Activated gamma-delta T cell treated with anti-CD3 and anti-CD28 coated beads, Interleukin-2, amount 50 U/mL, for 16 hours (primary cell): Measurements from ENCODE around the gene CFD.
"Not testable (repeated sequence)": the region's sequence is repeated elsewhere in the genome, so short reads cannot be mapped to it uniquely, and the experiment has no call there.

ENCODE experiments used
- DNase-seq: peaks from one replicate; pipeline ENCODE4 v3.0.0-alpha.2; 2020; ENCODE audit warnings: low read depth

CFD gene

DNA sequence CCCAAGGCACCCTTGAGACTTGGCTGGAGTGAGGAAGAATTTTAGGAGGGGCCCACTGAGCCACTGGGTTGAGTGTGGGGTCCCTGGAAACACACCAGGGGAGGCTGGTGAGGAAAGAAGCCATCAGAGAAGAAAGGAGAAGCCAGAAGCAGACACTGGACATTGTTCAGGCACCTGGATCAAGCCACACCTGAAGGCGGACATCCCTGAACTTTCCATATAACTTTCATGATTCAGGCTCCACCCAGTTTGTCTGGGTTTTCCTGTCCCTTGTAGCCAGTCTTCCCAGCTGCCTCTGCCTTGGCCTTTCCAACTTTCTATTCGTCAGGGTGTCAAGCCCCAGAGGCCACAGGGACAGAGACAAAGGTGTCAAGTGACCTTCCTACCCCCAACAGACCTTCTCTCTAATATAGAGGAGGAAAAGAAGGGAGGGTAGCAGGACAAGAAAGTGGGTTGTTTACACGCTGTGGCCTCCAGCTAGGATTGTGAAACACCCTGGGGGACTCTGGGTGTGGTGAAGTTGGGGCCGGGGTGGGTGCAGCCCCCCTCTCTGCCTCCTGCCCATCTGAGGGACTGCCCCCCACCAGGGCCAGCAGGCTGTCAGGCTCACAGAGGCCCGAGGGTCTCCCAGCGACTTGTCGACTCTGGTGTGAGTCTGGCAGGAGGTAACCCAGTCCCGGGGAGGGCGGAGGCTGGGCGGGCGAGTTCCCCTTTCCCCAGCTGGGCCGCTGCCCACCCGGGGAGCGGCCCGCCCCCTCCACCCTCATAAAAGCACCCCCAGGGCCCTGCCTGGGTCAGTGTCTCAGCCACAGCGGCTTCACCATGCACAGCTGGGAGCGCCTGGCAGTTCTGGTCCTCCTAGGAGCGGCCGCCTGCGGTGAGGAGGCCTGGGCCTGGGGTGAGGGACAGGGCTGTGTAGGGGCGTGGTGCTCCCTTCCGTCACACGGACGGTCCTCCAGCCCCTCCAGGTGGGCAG, at the start of gene CFD:
Gene CFD (plus strand): TSS at position 797 of the 976 bp plus-strand sequence. CDS start 26 bp downstream, at position 823.
- DNase-seq: no peak

- no peak for DNase-seq
These were observed 49.2 kb upstream of the CFD start for GRCh38 chr19:810077-810855.

DNA sequence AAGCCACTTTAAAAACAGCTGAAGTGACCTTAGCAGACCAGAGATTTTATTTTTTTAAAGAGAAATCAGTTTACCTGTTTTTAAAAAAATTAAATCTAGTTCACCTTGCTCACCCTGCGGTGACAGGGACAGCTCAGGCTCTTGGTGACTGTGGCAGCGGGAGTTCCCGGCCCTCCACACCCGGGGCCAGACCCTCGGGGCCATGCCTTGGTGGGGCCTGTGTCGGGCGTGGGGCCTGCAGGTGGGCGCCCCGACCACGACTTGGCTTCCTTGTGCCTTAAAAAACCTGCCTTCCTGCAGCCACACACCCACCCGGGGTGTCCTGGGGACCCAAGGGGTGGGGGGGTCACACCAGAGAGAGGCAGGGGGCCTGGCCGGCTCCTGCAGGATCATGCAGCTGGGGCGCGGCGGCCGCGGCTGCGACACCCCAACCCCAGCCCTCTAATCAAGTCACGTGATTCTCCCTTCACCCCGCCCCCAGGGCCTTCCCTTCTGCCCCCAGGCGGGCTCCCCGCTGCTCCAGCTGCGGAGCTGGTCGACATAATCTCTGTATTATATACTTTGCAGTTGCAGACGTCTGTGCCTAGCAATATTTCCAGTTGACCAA, 48.5 kb upstream of the CFD start:
- DNase-seq: no peak

- no peak for DNase-seq
These were observed 47.9 kb upstream of the CFD start for GRCh38 chr19:811506-812048.

DNA sequence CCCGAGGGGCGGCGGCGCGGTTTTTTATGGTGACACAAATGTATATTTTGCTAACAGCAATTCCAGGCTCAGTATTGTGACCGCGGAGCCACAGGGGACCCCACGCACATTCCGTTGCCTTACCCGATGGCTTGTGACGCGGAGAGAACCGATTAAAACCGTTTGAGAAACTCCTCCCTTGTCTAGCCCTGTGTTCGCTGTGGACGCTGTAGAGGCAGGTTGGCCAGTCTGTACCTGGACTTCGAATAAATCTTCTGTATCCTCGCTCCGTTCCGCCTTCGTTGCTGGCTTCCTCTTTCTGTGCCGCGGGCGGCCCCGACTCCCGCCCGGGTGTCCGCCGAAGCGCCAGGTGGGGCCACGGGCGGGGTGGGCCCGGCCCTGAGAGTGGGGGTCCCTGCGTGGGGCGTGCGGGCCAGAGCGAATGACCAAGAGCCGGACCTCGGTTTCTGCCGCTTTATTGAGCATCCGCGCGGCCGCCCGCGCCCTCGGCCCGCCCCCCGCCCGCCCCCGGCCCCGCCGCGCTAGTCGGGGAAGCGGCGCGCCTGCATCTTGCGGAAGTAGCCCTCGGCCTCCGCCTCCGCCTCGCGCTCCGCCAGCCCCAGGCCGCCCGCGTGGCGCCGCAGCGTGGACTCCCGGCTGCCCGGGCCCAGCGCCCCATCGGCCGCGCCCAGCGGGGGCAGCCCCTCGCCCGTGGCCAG, 47.3 kb upstream of the CFD start:
- no peak for DNase-seq

DNA sequence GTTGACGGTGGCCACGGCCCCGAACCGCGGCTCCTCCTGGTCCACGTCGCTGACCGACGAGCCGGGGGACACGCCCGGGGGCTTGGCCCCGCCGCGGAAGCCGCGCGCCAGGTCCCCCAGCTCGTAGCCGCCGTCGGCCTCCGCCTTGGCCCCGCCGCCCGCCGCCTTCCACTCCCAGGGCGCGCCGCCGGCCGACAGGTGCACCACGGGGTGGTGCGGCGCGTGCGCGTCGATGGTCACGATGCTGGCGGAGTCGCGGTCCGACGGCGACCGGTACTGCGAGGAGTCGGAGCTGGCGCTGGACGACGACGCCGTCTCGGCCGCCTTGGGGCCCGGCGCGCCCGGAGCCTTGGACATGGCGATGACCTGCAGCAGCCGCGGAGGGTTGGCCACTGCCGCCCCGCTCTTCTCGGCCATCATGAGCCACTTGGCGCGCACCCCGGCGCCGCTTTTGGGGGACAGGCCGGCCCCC, 46.7 kb upstream of the CFD start:
- DNase-seq: no peak

DNA sequence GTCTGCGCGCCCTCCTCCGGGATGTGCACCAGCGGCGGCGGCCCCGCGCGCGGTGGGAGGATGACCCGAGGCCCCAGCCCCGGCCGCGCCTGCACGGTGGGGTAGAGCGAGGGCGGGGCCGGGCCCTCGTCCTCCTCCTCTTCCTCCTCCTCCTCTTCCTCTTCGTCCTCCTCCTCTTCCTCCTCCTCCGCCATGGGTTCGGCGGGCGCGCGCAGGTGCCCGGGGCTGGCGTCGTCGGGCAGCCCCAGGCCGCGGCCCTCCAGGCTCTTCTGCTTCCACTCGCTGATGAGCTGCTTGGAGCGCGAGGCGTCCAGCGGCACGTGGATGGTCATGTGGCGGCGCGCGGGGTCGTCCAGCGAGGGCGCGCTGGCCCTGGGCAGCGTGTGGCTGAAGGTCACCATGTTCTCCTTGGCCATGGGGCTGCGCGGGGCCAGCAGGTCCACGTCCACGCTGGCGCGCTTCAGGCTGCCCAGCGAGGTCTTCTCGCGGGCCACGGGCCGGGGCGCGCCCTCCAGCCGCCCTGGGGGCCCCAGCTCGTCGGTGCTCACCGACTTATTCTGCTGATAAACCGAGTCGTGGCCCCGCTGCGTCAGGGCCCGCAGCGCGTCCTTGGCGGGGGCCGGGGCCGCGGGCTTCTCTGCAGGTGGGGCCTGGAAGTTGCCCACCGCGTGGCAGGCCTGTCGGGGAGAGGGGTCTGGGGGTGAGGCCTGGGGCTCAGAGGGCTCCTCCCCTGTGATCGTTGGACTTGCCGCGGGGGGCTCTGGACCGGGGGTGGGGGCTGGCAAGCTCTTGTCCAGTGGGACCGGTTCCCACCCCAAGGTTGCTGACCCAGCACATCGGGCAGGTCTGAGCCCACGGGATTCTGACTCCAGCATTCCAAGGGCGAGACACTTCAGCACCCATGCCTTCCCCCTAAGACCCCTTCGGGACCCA, 46.0 kb upstream of the CFD start:
- no peak for DNase-seq

DNA sequence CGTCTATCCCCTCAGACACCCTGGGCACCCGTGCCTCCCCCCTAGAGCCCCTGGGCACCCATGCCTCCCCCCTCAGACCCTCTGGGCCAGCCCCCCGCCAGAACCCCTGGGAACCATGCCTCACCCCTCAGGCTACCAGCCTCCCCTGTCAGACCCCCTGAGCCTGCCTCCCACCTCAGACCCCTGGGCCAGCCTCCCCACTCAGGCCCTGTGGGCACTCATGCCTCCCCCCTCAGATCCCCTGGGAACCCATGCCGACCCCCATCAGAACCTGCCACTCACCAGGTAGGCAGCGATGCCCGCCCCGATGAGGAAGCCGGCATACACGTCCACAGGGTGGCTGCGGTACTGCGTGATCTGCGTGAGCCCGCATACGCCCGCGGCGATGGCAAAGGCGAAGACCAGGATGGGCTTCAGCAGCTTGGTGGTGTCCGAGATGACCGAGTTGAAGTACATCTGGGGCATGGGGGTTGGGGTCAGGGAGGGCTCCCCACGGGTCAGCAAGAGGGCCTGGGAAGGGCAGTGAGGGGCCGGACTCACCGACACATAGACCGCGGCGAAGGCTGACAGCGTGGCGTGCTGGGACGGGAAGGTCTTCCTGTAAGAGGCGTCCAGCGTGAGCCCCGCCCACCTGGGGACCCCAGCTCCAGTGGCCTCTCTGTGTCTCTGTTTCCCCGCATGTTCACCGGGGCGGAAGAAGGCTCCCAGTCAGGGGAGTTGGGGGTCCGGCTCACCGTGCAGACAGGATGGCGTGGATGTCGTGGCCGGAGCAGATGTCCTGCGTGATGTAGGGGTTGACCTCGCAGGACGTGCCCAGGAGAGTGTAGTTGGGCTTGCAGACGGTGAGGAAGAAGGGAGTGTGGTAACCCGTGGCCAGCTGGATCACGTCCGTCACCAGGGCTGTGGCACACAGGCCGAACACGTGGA, 45.0 kb upstream of the CFD start:
- no peak for DNase-seq

GRCh38 chr19:815079-815774, 44.2 kb upstream of the CFD start:
- DNase-seq: no peak

- no peak for DNase-seq
These were observed 43.5 kb upstream of the CFD start for GRCh38 chr19:815775-816499.

DNA sequence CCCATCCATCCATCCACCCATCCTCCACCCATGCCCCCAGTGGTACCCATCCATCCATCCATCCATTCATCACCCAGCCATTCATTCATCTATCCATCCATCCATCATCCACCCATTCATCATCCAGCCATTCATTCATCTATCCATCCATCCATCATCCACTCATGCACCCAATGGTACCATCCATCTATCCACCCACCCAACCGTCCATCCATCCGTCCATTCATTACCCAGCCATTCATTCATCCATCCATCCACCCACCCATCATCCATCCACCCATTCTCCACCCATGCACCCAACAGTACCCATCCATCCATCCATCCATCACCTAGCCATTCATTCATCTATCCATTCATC, 43.0 kb upstream of the CFD start:
- DNase-seq: no peak

GRCh38 chr19:820212-820611, 39.3 kb upstream of the CFD start:
- not testable (repeated sequence) for DNase-seq

DNA sequence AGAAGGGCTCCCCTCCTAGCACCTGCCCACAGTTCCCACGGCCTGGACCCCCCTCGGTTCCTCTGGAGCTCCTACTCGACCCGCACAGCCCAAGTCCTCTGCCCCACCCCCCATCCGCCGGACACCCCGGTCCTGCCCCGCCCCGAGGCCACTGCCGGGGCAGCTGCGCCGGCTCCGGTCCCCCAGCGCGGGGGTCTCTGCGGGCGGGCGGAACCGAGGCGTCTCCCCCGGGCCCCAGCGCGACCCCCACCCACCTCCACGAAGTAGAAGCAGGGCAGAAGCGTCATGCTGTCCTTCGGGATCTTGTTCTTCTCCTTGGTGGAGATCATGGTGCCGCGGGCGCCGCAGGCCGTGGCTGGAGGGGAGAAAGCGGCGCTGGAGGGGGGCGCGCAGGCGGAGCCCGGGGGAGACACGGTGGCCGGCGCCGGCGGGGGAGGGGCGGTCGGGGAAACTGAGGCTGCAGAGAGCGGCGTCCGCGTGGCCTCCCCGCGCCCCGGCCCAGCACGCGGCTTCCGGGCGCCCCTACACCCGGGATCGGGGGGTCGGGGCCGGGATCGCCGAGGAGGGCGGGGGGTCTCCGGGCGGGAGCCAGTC, 38.1 kb upstream of the CFD start:
- no peak for DNase-seq

DNA sequence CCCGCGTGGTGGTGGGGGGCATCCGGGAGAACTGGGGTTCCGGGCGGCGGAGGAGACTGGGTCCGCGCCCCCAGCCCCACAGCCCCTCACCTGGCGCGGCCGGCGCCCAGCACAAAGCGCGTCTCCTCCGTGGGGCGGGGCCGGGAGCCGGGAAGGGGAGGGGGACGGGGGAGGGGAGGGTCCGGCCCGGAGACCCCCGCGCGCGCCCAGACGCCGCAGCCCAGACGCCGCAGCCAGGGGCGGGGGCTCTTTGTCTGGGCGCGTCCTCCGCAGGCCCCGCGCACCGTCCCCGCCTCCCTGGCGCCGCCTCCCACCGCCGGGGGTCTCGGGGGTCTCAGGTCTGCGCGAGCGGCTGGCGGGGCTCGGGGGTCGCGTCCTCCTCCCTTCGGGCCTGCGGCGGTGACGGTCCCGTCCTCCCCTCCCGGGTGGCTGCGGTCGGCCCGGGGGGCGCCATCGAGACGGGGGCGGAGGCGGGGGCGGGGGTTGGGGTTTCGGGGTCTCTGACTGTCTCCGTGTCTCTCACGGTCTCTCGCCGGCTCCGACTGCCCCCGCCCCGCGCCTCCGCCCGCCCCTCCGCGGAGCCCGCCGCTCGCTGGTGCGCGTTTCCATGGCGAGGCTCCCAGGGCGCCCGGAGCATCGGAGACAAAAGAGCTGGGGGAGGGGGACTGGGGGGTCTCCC, 37.5 kb upstream of the CFD start, which contains the start of gene PLPPR3:
Gene PLPPR3 (minus strand): TSS at position 131 of the 679 bp plus-strand sequence. CDS start 396 bp downstream, outside the sequence.
- no peak for DNase-seq

DNA sequence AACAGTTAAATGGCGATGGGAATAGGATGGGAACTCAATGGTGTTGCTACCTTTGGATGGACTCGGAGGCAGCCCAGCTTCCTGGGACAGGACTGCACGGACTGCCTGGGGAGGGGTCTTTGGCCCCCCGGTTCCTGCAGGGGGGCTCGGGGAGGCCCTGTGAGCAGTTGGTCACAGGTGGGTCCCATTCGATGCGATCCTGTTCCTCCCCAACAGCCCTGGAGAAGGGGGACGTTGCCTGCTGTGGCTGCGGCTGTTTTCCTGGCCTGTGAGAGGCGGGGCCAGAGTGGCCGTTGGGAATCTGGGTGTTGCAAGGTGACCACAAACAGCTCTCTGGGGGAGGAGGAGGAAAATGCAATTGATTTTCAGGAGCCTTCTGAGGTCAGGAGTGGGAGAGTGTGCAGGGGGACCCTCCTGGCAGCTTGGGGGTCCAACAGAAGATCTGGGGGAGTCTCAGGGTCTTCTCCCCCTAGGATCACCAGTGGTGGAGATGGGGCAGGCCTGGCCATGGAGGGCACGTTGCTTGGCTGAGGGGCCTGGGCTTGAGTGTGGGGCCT, 35.8 kb upstream of the CFD start:
- no peak for DNase-seq

- no peak for DNase-seq
These were observed 34.6 kb upstream of the CFD start for GRCh38 chr19:824885-825284.
